Activated naive CD4-positive, alpha-beta T cell treated with anti-CD3 and anti-CD28 coated beads, Interleukin-2, amount 10 ng/mL, durations not matched to agents 7 days and 5 days (primary cell): Measurements from ENCODE around the gene CMSS1.
"Not testable (repeated sequence)": the region's sequence is repeated elsewhere in the genome, so short reads cannot be mapped to it uniquely, and the experiment has no call there.

ENCODE experiments used
- CTCF ChIA-PET: fragments of 350-600 bp; sonication (Branson Sonifier 250); formaldehyde crosslinking; loops from one replicate; lab custom pipeline; 2021; ENCODE audit warnings: antibody characterized with exemption; lab: Charles Lee
- DNase-seq: peaks from one replicate; pipeline ENCODE4 v3.0.0-alpha.2; 2020
- H3K27ac Mint-ChIP-seq: one replicate; pipeline ENCODE4 v1.8.0; 2021; ENCODE audit warnings: mild to moderate bottlenecking, moderate library complexity, mixed read lengths
- H3K27me3 Mint-ChIP-seq: one replicate; pipeline ENCODE4 v1.8.0; 2021; ENCODE audit warnings: mild to moderate bottlenecking, mixed read lengths
- H3K36me3 Mint-ChIP-seq: one replicate; pipeline ENCODE4 v1.8.0; 2021; ENCODE audit warnings: mixed read lengths
- H3K4me1 Mint-ChIP-seq: one replicate; pipeline ENCODE4 v1.8.0; 2021; ENCODE audit warnings: mixed read lengths
- H3K4me3 Mint-ChIP-seq: one replicate; pipeline ENCODE4 v1.8.0; 2021; ENCODE audit warnings: mild to moderate bottlenecking, moderate library complexity, mixed read lengths
- H3K9me3 Mint-ChIP-seq: one replicate; pipeline ENCODE4 v1.8.0; 2021; ENCODE audit warnings: mixed read lengths

The CMSS1 gene

DNA sequence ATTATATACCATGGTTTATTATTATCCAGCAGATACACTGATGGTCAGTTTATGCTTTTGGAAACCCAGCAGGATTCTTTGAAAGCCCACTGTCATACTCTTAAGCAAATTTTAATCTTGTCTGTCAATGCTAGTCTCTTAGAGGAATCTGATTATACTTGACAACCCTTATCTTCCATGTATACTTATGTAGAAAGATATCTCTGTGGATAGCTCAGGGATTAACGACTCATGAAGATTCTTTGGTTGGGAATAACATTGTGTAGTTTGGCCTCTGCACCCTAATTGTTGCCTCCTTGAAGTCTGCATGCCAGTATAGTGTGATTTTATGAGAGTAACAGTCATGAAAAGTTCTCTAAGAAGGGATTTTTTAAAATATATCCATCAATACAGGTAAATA, 263.6 kb downstream of the CMSS1 start:
- H3K27ac Mint-ChIP-seq, result no peak overlapping the region
- DNase-seq, result no peak
- H3K27me3 Mint-ChIP-seq, result no peaks in the 10 kb centered on the region
- peaks cover 27% of the 10 kb centered on the region for H3K36me3 Mint-ChIP-seq
- CTCF ChIA-PET, result interaction anchor here (1.5 kb wide), 2 partner anchors 10 to 238 kb away, joined by 3 to 5 read pairs; no protein-coding TSS in a partner anchor
- no peak overlapping the region for H3K4me3 Mint-ChIP-seq
- peaks cover 28% of the 10 kb centered on the region for H3K4me1 Mint-ChIP-seq
- peaks cover 3% of the 10 kb centered on the region for H3K9me3 Mint-ChIP-seq

DNA sequence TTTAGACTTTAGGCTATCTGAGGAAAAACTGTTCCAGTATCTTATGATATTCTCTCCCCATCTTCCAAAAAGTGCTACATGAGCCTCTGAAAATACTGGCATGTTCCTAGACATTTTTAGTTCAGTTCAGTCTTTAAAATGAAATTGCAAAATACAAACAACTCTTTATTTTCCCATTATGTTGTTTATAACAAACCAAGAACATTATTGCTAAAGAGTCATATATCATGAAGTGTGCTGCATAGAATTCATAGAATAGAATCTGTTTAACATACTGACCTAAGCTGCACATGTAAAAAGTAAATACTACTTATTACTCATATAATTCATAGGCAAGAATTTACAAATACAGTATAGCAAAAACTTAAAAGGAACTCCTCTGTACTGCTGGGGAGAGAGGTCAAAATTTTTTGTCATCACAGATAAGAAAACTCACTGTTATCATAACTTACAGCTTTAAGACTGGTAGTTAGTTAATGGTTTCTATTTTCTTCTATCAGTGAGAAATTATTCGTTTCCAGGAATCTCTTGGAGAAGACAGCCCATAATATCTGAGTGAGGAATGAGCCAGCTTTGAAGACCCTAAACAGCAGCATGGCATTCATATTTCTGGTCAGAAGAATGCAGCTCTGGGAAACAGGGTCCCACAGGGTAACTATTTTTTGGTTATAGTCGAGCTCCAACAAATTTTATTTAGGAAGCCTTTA, 264.5 kb downstream of the CMSS1 start:
- Mint-ChIP-seq H3K27me3 (no peaks in the 10 kb centered on the region), H3K9me3 (peaks cover 3% of the 10 kb centered on the region), H3K4me3 (no peak overlapping the region), H3K4me1 (peaks cover 26% of the 10 kb centered on the region), H3K27ac (no peak overlapping the region), H3K36me3 (peaks cover 24% of the 10 kb centered on the region)
- CTCF ChIA-PET, result interaction anchor here (1.5 kb wide), 1 partner anchor 11 kb away, joined by 5 read pairs; no protein-coding TSS in a partner anchor
- no peak for DNase-seq

DNA sequence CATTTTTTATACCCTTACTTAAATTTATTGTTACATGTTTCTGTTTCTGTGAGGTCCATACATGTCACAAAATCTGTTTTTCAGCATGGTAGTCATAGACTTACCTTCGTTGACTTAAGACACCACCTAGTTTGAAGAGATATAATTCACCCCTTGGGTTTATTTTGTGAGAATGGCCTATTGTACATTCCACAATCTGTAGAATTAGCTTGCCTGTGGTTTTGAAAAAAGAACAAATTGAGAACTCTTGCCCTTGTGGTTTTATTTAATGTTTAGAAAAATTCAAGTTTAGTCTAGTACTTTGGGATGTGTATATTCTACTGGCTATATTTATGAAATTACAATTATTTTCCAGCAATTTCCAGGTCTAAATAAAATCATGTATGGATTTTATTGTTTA, 265.1 kb downstream of the CMSS1 start:
- H3K27me3 Mint-ChIP-seq, result no peaks in the 10 kb centered on the region
- H3K27ac Mint-ChIP-seq, result no peak overlapping the region
- peaks cover 3% of the 10 kb centered on the region for H3K9me3 Mint-ChIP-seq
- H3K4me1 Mint-ChIP-seq, result peaks cover 29% of the 10 kb centered on the region
- peaks cover 24% of the 10 kb centered on the region for H3K36me3 Mint-ChIP-seq
- H3K4me3 Mint-ChIP-seq, result no peak overlapping the region
- CTCF ChIA-PET, result no interaction called here
- DNase-seq, result no peak

DNA sequence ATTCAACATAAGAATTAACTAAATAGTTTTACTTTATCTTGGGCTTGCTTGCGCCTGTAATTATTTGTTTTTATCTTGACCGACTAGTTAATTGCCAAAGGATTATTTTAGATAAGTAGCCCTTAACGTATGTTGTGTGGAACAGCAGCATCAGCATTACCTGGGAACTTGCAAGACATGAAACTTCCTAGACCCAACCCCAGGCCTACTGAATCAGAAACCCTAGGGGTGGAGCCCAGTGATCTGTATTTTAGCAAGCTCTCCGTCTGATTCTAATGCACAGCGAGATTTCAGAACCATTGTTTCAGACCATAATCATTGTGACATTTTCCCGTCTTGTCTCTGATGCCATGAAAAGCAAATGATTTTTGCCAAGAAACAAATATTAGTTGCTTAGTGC, 265.5 kb downstream of the CMSS1 start:
- no peaks in the 10 kb centered on the region for H3K27me3 Mint-ChIP-seq
- CTCF ChIA-PET, result no interaction called here
- DNase-seq, result no peak
- H3K9me3 Mint-ChIP-seq, result peaks cover 3% of the 10 kb centered on the region
- no peak overlapping the region for H3K27ac Mint-ChIP-seq
- H3K36me3 Mint-ChIP-seq, result peaks cover 24% of the 10 kb centered on the region
- peaks cover 29% of the 10 kb centered on the region for H3K4me1 Mint-ChIP-seq
- H3K4me3 Mint-ChIP-seq, result no peak overlapping the region

DNA sequence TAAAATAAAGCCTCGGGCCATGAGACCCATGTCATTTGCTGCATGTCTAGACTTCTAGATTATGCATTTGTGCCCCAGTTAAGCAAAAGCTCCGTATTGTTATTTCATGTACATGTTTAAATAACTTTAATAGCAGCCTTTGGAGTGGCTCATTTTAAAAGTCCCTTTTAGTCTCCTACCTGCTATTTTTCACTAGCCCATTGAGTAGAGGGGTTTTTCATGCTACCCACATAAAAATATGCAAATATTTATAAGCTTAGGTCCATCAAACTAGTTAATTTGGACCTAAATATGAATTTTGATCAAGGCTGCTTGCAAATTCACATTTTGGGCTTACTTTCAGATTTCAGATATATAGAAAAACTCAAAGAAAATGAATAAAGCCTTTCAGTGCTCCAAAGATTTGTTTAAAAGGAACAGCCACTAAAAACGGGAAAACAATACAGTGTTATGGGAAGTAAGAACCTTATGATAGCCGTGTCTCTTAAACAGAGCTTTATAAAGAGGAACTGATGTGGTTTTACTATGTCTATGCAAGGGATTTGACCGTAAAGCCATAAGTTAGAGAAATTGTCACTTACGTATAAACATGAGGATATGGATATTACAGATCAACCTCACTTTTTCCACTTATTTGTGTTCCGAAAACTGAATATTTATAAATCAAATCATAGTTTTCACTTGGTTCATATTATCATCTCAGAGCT, 266.6 kb downstream of the CMSS1 start:
- peaks cover 23% of the 10 kb centered on the region for H3K36me3 Mint-ChIP-seq
- H3K4me1 Mint-ChIP-seq, result peaks cover 36% of the 10 kb centered on the region
- H3K4me3 Mint-ChIP-seq, result no peak overlapping the region
- no peak overlapping the region for H3K27ac Mint-ChIP-seq
- H3K9me3 Mint-ChIP-seq, result peaks cover 2% of the 10 kb centered on the region
- no peaks in the 10 kb centered on the region for H3K27me3 Mint-ChIP-seq
- CTCF ChIA-PET, result interaction anchor here (1.2 to 1.3 kb wide), 2 partner anchors 9 to 15 kb away, joined by 3 to 5 read pairs; no protein-coding TSS in a partner anchor
- DNase-seq, result no peak

DNA sequence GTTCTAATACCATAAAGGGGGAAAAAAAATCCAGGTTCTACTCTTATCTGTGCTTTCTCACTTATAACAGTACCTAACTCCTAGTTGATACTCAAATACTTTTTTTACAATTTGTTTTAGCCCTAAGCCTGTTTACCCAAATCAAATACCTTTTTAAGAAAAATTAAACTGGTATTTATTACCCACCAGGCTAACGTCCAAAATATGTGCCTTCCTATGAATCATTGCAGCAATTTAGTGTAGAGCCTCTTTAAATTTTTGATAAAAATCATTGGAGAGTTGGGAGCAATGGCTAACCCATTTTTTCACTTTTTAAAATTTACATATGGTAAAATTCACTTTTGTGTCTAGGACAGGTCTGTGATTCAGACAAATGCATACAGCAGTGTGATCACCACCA, 268.7 kb downstream of the CMSS1 start:
- CTCF ChIA-PET, result interaction anchor here (0.6 to 1.0 kb wide), 3 partner anchors 139 to 255 kb away, joined by 3 to 4 read pairs (median 3); no protein-coding TSS in a partner anchor

DNA sequence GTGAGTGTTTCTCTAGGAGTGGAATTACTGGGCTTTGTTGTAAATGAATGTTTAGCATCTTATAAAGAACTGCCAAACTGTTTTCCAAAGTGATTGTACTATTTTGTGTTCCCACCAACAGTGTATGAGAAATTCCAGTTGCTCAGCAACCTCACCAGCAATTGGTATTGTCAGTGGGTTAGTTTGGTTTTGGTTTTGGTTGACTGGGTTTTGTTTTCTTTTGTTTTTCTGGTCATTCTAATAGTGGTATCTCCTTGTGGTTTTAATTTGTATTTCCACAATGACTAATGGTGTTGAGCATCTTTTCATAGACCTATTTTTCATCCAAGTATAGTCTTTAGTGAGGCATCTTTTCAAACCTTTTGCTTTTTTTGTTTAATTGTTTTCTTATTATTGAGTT, 269.5 kb downstream of the CMSS1 start:
- no peak for DNase-seq
- Mint-ChIP-seq H3K4me1 (peaks cover 46% of the 10 kb centered on the region), H3K4me3 (no peak overlapping the region), H3K9me3 (no peaks in the 10 kb centered on the region), H3K27me3 (no peaks in the 10 kb centered on the region), H3K36me3 (peaks cover 15% of the 10 kb centered on the region), H3K27ac (no peak overlapping the region)
- CTCF ChIA-PET, result interaction anchor here (0.6 kb wide), 1 partner anchor 140 kb away, joined by 3 read pairs; no protein-coding TSS in a partner anchor

More for the DNA sequence above, 268.7 kb downstream of the CMSS1 start:
- Mint-ChIP-seq H3K36me3 (peaks cover 19% of the 10 kb centered on the region), H3K9me3 (peaks cover under 1% of the 10 kb centered on the region), H3K4me3 (no peak overlapping the region), H3K27me3 (no peaks in the 10 kb centered on the region), H3K4me1 (peaks cover 50% of the 10 kb centered on the region), H3K27ac (no peak overlapping the region)
- no peak for DNase-seq

DNA sequence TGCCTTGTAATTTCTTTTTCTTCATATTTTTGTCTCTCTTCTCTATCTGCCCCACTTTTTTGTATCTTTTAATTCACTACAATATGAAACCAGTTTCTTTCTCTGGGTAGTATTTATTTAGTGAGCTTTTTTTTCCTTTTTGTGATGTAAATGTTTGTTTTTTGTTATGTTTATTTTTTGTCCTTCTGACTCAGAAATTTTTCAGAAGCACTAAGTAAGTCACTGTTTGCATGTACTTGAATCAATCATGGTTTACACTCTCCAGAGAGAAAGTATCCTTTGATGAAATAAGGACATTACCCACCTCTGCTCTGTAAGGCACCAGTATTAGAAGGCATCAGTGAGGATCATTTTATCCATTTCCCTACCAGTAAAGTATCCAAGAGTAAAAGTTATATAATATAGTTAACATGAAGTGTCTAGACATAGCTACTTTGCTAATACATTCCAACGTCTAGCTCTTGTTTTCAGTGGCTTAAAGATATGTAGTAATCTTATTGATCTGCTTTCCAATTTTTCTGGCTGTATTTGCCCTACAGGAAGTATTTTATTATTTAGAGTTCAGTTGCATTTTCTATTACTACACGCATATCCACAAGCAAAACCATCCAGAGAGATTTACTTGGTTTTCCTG, 271.2 kb downstream of the CMSS1 start:
- Mint-ChIP-seq H3K27me3 (no peaks in the 10 kb centered on the region), H3K9me3 (no peaks in the 10 kb centered on the region), H3K4me1 (peaks cover 33% of the 10 kb centered on the region), H3K4me3 (no peak overlapping the region), H3K27ac (no peak overlapping the region), H3K36me3 (peaks cover 13% of the 10 kb centered on the region)
- DNase-seq, result no peak
- CTCF ChIA-PET, result interaction anchor here (0.9 to 3.8 kb wide), 11 partner anchors 9 to 257 kb away, joined by 3 to 29 read pairs (median 11); no protein-coding TSS in a partner anchor

DNA sequence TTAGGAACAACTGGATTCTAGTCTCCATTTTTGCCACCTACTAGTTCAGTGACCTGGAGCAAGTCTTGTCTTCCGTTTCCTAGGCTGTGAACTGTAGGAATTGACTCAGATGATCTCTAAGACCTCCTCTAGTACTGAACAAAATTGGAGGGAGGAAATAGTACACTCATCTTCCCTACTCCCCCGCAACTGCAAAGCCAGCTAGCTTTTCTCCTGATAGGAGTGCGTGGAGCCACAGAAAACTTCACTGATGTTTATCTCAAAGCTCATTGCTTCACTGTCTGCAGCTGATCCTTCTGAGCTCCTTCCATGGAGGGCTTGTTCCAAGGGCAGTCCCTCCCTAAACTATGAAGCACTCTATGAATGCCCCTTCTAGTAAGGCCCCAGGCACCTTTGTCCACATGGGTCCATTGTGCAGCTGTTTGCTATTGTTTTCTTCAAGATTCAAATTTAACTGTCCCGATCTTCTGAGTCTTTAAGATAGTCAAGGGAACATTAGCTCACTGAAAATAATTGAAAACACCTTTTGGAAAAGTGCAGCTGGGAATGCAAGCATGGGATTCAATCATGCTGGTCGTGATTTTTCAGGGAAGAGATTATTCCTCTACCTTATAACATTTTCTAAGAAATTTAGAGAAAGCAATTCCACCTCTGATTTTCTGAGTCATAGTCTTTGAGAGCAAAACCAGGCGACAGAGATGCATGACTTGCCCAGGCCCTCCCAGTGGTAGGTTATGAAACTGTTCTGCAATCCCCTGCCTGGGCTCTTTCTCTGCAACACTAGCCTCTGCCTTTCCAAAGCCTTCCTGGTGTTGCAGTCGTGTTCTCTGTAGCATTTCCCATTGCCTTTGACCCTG, 272.4 kb downstream of the CMSS1 start:
- H3K4me1 Mint-ChIP-seq, result peaks cover 33% of the 10 kb centered on the region
- H3K9me3 Mint-ChIP-seq, result no peaks in the 10 kb centered on the region
- CTCF ChIA-PET, result interaction anchor here (1.0 to 3.8 kb wide), 15 partner anchors 9 to 258 kb away, joined by 3 to 29 read pairs (median 7); no protein-coding TSS in a partner anchor
- DNase-seq, result peak; percentile 51
- no peak overlapping the region for H3K27ac Mint-ChIP-seq
- H3K4me3 Mint-ChIP-seq, result no peak overlapping the region
- peaks cover 15% of the 10 kb centered on the region for H3K36me3 Mint-ChIP-seq
- no peaks in the 10 kb centered on the region for H3K27me3 Mint-ChIP-seq

DNA sequence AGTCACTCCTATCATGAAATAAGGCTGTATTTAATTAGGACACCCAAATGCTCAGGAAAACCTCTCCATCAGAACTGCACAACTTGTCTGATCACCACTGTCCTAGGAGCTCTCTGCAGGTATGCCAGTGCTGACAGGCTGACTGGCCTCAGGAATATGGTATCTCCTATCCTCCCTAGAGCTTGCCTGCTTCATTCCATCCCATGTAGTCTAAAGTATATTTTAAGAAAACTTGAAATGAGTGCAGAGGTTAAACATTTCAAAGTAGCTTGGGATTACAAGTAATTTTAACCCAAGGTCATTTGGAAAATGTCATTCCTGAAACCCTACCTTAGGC, 273.0 kb downstream of the CMSS1 start:
- no peak for DNase-seq
- CTCF ChIA-PET, result interaction anchor here (1.1 to 3.8 kb wide), 10 partner anchors 8 to 259 kb away, joined by 3 to 29 read pairs (median 12); no protein-coding TSS in a partner anchor
- no peak overlapping the region for H3K27ac Mint-ChIP-seq
- H3K4me1 Mint-ChIP-seq, result peaks cover 33% of the 10 kb centered on the region
- H3K9me3 Mint-ChIP-seq, result no peaks in the 10 kb centered on the region
- H3K4me3 Mint-ChIP-seq, result no peak overlapping the region
- H3K36me3 Mint-ChIP-seq, result peaks cover 15% of the 10 kb centered on the region
- no peaks in the 10 kb centered on the region for H3K27me3 Mint-ChIP-seq

DNA sequence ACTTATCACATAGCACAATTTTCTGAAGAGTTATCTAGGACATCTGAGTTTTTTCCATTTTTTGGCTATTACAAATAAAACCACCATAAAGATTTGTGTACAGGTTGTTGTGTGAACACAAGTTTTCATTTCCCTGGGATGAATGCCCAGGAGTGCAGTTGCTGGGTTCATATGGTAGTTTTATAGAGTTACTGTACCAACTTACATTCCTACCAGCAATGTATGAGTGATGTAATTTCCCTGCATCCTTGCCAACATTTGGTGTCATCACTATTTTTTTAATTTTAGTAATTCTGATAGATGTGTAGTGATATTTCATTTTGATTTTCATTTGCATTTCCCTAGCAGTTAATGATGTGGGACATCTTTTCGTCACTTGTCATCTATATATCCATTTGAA, 276.2 kb downstream of the CMSS1 start:
- Mint-ChIP-seq H3K27me3 (no peaks in the 10 kb centered on the region), H3K4me1 (peaks cover 25% of the 10 kb centered on the region), H3K27ac (no peak overlapping the region), H3K4me3 (no peak overlapping the region), H3K36me3 (peaks cover 9% of the 10 kb centered on the region), H3K9me3 (no peaks in the 10 kb centered on the region)
- CTCF ChIA-PET, result no interaction called here
- DNase-seq, result no peak

DNA sequence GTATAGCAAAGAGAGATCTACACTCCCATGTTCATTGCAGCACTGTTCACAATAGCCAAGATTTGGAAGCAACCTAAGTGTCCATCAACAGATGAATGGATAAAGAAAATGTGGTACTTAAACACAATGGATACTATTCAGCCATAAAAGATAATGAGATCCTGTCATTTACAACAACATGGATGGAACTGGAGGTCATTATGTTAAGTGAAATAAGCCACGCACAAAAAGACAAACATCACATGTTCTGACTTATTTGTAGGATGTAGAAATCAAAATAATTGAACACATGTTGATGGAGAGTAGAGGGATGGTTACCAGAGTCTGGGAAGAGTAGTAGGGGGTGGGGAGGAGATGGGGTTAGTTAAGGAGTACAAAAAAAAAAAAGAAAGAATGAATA, 278.6 kb downstream of the CMSS1 start:
- not testable (repeated sequence) for H3K4me1 Mint-ChIP-seq, DNase-seq, H3K36me3 Mint-ChIP-seq, H3K27ac Mint-ChIP-seq, H3K27me3 Mint-ChIP-seq, H3K9me3 Mint-ChIP-seq, H3K4me3 Mint-ChIP-seq
- CTCF ChIA-PET, result interaction anchor here (1.1 kb wide), 1 partner anchor 9 kb away, joined by 3 read pairs; no protein-coding TSS in a partner anchor

DNA sequence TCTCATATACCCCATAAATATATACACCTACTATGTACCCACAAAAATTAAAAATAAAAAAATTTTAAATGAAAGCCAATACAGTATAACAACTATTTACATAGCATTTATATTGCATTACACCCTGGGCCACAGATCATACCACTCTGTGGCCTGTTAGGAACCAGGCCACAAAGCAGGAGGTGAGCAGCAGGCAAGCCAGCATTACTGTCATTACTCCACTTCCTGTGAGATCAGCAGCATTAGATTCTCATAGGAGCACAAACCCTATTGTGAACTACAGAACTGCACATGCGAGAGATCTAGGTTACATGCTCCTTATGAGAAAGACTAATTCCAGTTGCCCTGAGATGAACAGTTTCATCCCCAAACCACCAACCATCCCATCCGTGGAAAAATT, 279.2 kb downstream of the CMSS1 start:
- peaks cover 1% of the 10 kb centered on the region for H3K9me3 Mint-ChIP-seq

More for the DNA sequence above, 279.2 kb downstream of the CMSS1 start:
- H3K27me3 Mint-ChIP-seq, result no peaks in the 10 kb centered on the region
- H3K27ac Mint-ChIP-seq, result no peak overlapping the region
- H3K4me3 Mint-ChIP-seq, result no peak overlapping the region
- peaks cover 5% of the 10 kb centered on the region for H3K36me3 Mint-ChIP-seq
- DNase-seq, result peak; percentile 24
- CTCF ChIA-PET, result no interaction called here
- peaks cover 8% of the 10 kb centered on the region for H3K4me1 Mint-ChIP-seq
